ENCODE measurements around the gene INPPL1. TPM values are rescaled to one million over a fixed set of nuclear protein-coding genes. Genes with fewer than 3 reads are reported as not detected.

The INPPL1 gene
- total and polyA plus RNA-seq, 10 donors = 28.2 to 177 (median 126) TPM

- no peak for TF ChIP-seq POLR2AphosphoS5 (IDR thresholded peaks at IDR 0.05)
- TF ChIP-seq, protein P1, sequence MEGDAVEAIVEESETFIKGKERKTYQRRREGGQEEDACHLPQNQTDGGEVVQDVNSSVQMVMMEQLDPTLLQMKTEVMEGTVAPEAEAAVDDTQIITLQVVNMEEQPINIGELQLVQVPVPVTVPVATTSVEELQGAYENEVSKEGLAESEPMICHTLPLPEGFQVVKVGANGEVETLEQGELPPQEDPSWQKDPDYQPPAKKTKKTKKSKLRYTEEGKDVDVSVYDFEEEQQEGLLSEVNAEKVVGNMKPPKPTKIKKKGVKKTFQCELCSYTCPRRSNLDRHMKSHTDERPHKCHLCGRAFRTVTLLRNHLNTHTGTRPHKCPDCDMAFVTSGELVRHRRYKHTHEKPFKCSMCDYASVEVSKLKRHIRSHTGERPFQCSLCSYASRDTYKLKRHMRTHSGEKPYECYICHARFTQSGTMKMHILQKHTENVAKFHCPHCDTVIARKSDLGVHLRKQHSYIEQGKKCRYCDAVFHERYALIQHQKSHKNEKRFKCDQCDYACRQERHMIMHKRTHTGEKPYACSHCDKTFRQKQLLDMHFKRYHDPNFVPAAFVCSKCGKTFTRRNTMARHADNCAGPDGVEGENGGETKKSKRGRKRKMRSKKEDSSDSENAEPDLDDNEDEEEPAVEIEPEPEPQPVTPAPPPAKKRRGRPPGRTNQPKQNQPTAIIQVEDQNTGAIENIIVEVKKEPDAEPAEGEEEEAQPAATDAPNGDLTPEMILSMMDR (IDR thresholded peaks at IDR 0.05 in 8 of 11, conservative IDR thresholded peaks at IDR 0.05 in 3 of 11) = no peak
- no peak for TF ChIP-seq POLR2A (IDR thresholded peaks at IDR 0.05)
- DNase-seq = no peak
- H3K9me3 ChIP-seq = no peaks in the 10 kb centered on the region
- no peaks in the 10 kb centered on the region for H3K27me3 ChIP-seq (replicated peaks in 1 of 7)
- peaks cover 8 to 54% (median 18%) of the 10 kb centered on the region in 6 donors for H3K4me1 ChIP-seq
- H3K36me3 ChIP-seq = peaks cover 4 to 82% (median 63%) of the 10 kb centered on the region in 6 donors
- WGBS, 5 donors = 91 to 96% (median 95%) methylated on average over 8 of the region's 8 CpGs
- H3K4me3 ChIP-seq = no peak overlapping the region
- H3K27ac ChIP-seq = no peak overlapping the region
- intact Hi-C loops (cut with DNase I; ENCODE audit: low total_unique reads) = no loop called here
Measured at GRCh38 chr11:72229336-72229924, 4.9 kb downstream of the INPPL1 start.

- 95 to 100% (median 96%) methylated on average over 7 to 21 of the region's 21 CpGs for WGBS, 5 donors
- Histone ChIP-seq H3K4me3 (no peak overlapping the region), H3K9me3 (no peaks in the 10 kb centered on the region), H3K27ac (no peak overlapping the region), H3K27me3 (replicated peaks in 1 of 7) (no peaks in the 10 kb centered on the region), H3K4me1 (peaks cover 8 to 52% (median 16%) of the 10 kb centered on the region in 6 donors), H3K36me3 (peaks cover 4 to 89% (median 68%) of the 10 kb centered on the region in 6 donors)
- TF ChIP-seq POLR2AphosphoS5 (IDR thresholded peaks at IDR 0.05) (peak in 2 of 3 donors; percentile 27 to 59), POLR2A (IDR thresholded peaks at IDR 0.05) (no peak)
- peak; percentile 72 for DNase-seq
- intact Hi-C loops (cut with DNase I; ENCODE audit: low total_unique reads) = no loop called here
Measured at GRCh38 chr11:72229925-72230763, 5.6 kb downstream of the INPPL1 start.

- H3K27ac ChIP-seq = no peak overlapping the region
- H3K27me3 ChIP-seq (replicated peaks in 1 of 7) = no peaks in the 10 kb centered on the region
- intact Hi-C loops (cut with DNase I; ENCODE audit: low total_unique reads) = no loop called here
- H3K36me3 ChIP-seq = peaks cover 4 to 97% (median 76%) of the 10 kb centered on the region in 6 donors
- TF ChIP-seq, protein P1 (IDR thresholded peaks at IDR 0.05 in 8 of 11, conservative IDR thresholded peaks at IDR 0.05 in 3 of 11) = no peak
- TF ChIP-seq POLR2AphosphoS5 (IDR thresholded peaks at IDR 0.05) (peak in 1 of 3 donors; percentile 59), POLR2A (IDR thresholded peaks at IDR 0.05) (no peak)
- no peak for DNase-seq
- 88 to 94% (median 91%) methylated on average over 8 to 18 of the region's 18 CpGs for WGBS, 5 donors
- no peak overlapping the region for H3K4me3 ChIP-seq
- no peaks in the 10 kb centered on the region for H3K9me3 ChIP-seq
- H3K4me1 ChIP-seq = peaks cover 1 to 45% (median 8%) of the 10 kb centered on the region in 6 donors
Measured at GRCh38 chr11:72230764-72231365, 6.3 kb downstream of the INPPL1 start.

DNA sequence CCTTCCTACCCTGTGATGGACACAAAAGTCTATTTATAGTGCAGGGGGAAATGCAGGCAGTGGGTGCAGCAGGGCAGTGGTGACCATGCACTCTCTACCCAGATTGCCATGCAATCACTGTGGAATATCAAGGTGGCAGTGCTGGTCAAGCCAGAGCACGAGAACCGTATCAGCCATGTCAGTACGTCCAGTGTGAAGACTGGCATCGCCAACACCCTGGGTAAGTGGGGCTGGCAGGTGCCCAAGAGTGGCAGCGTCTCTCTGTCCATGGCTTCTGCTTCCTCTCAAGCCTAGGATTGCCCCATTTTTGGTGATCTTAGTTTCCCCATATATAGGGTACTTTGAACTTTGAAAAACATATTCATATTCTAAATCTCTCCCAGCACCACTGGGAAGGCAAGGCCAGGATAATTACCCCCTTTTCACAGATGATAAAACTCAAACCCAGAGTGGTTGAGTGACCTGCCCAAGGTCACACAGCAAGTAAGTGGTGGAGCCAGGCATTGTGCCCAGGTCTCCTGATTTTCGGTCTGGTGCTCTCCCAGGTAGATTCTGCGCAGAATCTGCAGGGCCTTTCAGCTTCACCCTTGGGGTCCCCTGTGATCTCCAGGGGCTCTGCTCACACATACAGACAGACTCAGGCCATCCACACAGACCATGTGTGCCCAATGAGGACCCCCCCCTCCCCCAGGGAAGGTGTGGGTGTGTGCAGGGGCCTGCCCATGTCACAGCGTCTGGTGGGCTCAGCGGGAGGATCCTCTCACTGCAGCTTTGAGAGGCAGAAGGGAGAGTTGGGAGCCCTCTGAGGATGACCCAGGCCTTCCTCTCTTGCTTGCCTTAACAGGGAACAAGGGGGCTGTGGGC is 7.1 kb downstream of the INPPL1 start:
- intact Hi-C loops (cut with DNase I; ENCODE audit: low total_unique reads) = no loop called here
- Histone ChIP-seq H3K27ac (no peak overlapping the region), H3K4me1 (peaks cover 0 to 37% (median 4%) of the 10 kb centered on the region in 6 donors), H3K9me3 (no peaks in the 10 kb centered on the region), H3K27me3 (replicated peaks in 1 of 7) (no peaks in the 10 kb centered on the region), H3K4me3 (no peak overlapping the region), H3K36me3 (peaks cover 4 to 100% (median 82%) of the 10 kb centered on the region in 6 donors)
- DNase-seq = no peak
- peak in 2 of 3 donors; percentile 13 to 26 for TF ChIP-seq POLR2AphosphoS5 (IDR thresholded peaks at IDR 0.05)
- TF ChIP-seq, protein P1 (IDR thresholded peaks at IDR 0.05 in 8 of 11, conservative IDR thresholded peaks at IDR 0.05 in 3 of 11) = no peak
- 75 to 94% (median 88%) methylated on average over 3 to 9 of the region's 9 CpGs for WGBS, 5 donors
